AG04449 (cell line): Measurements from ENCODE around the gene RBM6.

Experiments
- CTCF ChIA-PET: fragments of 350-600 bp; formaldehyde crosslinking; extraction: SDS; loops from one replicate; lab custom pipeline; 2021; ENCODE audit warnings: antibody characterized with exemption; lab: Yijun Ruan, JAX
- POLR2A ChIA-PET: fragments of 400-600, 350-600 bp; formaldehyde crosslinking; extraction: SDS; loops from one replicate; lab custom pipeline; 2020; ENCODE audit warnings: antibody characterized with exemption, inconsistent platforms; lab: Yijun Ruan, JAX
- DNase-seq: peaks from one replicate; pipeline ENCODE4 v3.0.0-alpha.2; 2010; ENCODE audit warnings: low read depth, low spot score
- H3K4me3 ChIP-seq: 2 replicates; pipeline ENCODE4 v1.5.1; 2011; ENCODE audit warnings: low read depth, mild to moderate bottlenecking, control low read depth, low read length
- CTCF ChIP-seq: IDR thresholded peaks from one replicate; pipeline ENCODE4 v1.5.1; 2011; ENCODE audit warnings: mild to moderate bottlenecking, moderate library complexity, low read length, control low read depth, inconsistent platforms; ENCODE audit not compliant: insufficient read depth; ENCODE audit errors: missing control alignments

Gene RBM6

DNA sequence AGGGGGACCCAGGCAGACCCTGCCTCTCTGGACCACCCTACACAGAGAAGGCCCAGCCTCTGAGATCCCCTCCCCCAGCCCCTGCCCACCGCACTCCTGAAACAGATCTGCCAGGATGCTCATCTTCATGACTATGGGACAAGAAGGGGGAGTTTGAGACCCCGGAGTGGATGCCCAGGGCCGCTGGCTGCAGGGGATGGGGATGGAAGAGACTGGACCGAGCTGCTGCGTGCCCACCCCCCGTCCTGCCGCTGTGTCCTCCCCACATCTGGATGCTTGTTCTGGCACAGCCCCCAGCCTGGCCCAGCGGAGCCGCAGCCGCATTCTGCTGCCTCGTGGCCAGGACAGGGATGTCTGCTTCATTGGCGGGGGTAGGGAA lies 184.8 kb downstream of the RBM6 start:
- ChIA-PET POLR2A (no interaction called here), CTCF (interaction anchor here (1.2 to 31.5 kb wide), 3 partner anchors 13 to 101 kb away, joined by 7 to 817 read pairs (median 76); partner anchors contain the start of gene GNAT1)
- TF ChIP-seq CTCF = no peak
- no peak for DNase-seq
- no peak overlapping the region for H3K4me3 ChIP-seq

DNA sequence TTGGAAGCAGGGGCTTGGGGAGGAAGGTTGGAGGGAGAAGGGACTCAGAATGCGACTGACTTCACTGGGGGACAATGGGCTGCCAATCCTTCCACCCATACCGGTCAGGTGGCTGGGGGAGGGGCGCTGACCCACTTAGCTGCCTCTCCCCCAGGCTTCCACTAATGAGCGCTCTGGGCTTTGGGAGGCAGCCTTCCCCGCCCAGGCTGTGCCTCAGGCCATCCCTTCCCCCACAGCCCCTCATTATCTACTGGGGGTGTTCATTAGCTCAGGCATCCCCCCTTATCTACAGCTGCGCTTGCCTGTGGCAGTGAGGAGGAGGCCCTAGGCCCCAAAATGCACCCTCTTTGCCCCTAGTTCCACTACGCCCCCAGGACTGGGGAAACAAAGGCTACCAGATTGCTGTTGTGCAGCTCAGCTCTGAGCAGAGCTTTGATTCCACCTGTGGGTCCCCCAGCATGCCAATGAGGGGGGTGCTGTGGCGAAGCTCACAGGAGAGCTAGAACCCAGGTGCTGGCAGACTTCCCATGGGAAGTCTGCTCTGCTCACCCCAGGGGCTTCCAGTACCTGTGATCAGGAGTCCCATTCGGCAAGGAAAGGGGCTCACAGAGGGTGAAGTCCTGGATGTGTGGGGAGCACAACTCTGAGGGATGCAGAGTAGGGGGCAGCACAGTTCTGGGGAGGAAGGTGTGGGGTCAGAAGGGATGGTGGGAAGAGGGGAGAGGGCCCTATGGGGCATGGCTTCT lies 185.8 kb downstream of the RBM6 start:
- CTCF ChIA-PET = interaction anchor here (1.2 to 31.5 kb wide), 3 partner anchors 12 to 100 kb away, joined by 7 to 817 read pairs (median 76); partner anchors contain the start of gene GNAT1
- DNase-seq = no peak
- no peak for TF ChIP-seq CTCF
- no peak overlapping the region for H3K4me3 ChIP-seq
- POLR2A ChIA-PET = interaction anchor here (1.4 kb wide), 1 partner anchor 11 kb away, joined by 4 read pairs; no protein-coding TSS in a partner anchor

DNA sequence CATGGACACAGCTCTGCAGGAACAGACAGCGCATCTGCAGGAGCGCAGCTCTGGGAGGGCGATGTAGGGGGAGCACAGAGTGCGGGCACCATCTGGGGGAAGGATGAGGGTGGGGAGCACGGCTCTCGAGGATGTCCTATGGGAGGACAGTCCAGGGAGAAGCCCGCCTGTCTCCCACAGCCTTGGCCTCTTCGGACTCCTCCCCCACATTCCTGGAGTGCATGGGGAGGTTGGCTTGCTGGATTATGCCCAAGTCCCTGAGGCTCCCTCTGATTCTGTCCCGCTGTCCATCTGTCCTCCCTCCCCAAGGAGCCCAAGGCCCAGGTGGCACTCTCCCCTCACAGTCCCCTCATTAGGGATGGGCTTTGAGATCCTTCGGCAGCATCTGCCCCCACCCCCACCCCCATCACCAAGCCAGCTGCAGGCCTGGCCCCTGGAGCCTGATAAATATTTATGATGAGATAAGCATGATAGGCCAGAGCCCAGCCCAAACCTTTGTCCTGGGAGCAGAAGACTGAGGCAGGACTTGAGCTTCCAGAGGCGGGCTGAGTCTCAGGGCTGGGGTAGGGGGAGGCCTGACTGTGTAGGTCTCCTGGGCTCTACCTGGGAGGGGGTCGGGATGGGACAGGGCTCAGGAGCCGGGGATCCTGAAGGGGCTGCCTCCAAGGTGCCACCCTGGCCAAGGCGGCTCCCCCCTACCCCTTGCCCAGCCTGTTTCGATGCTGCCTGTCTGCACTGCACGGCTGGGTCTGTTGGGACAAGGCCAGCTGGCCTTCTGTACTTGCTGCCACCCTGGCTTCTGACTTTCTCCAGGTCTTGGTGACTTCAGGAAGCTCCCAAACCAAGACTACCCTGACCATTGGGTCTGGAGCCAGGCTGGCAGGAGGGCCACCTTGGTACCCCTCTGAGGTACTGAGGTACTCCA lies 186.6 kb downstream of the RBM6 start:
- CTCF ChIA-PET = interaction anchor here (0.6 to 31.5 kb wide), 3 partner anchors 11 to 98 kb away, joined by 3 to 817 read pairs (median 76); partner anchors contain the start of gene GNAT1
- TF ChIP-seq CTCF = no peak
- no peak overlapping the region for H3K4me3 ChIP-seq
- POLR2A ChIA-PET = interaction anchor here (1.4 kb wide), 1 partner anchor 10 kb away, joined by 4 read pairs; no protein-coding TSS in a partner anchor
- no peak for DNase-seq
